OCI-LY1 (cell line): ENCODE results near the gene GNG4.
"Not testable (repeated sequence)": the region's sequence is repeated elsewhere in the genome, so short reads cannot be mapped to it uniquely, and the experiment has no call there.

Experiments used
- H2AFZ ChIP-seq: fragments of 200-600 bp; sonication (generic), shearing (Covaris generic); 2 replicates; pipeline ENCODE4 v1.6.0; 2014; ENCODE audit warnings: antibody characterized with exemption, mild to moderate bottlenecking, low read length
- H3F3A ChIP-seq: fragments of 200-600 bp; sonication (generic), shearing (Covaris generic); 2 replicates; pipeline ENCODE4 v1.6.0; 2014; ENCODE audit warnings: mild to moderate bottlenecking, antibody characterized with exemption, low read length, moderate library complexity; ENCODE audit not compliant: insufficient read depth
- H3K27ac ChIP-seq: fragments of 200-600 bp; sonication (generic); 2 replicates; pipeline ENCODE4 v1.5.1; 2014; ENCODE audit warnings: low read length, mixed run types, mild to moderate bottlenecking, low read depth; ENCODE audit not compliant: poor library complexity, severe bottlenecking
- H3K27me3 ChIP-seq: fragments of 200-600 bp; sonication (generic); 2 replicates; pipeline ENCODE4 v1.6.0; 2014; ENCODE audit warnings: antibody characterized with exemption, mild to moderate bottlenecking, low read length, moderate library complexity; ENCODE audit not compliant: insufficient read depth
- H3K36me3 ChIP-seq: fragments of 200-600 bp; sonication (generic); 2 replicates; pipeline ENCODE4 v1.6.1; 2014; ENCODE audit warnings: mild to moderate bottlenecking, antibody characterized with exemption, low read length, moderate library complexity, mixed read lengths; ENCODE audit not compliant: insufficient read depth
- H3K4me1 ChIP-seq: fragments of 200-600 bp; sonication (generic); 2 replicates; pipeline ENCODE4 v1.5.1; 2014; ENCODE audit warnings: mild to moderate bottlenecking, low read length, moderate library complexity; ENCODE audit not compliant: insufficient read depth, severe bottlenecking
- H3K4me2 ChIP-seq: fragments of 200-600 bp; sonication (generic), shearing (Covaris generic); 2 replicates; pipeline ENCODE4 v1.6.1; 2014; ENCODE audit warnings: low read length
- H3K4me3 ChIP-seq: fragments of 200-600 bp; sonication (generic); 2 replicates; pipeline ENCODE4 v1.5.1; 2014; ENCODE audit warnings: low read length, low read depth, mild to moderate bottlenecking, mixed read lengths; ENCODE audit not compliant: poor library complexity, severe bottlenecking
- H3K79me2 ChIP-seq: fragments of 200-600 bp; shearing (Covaris generic); 2 replicates; pipeline ENCODE4 v1.6.1; 2016; ENCODE audit warnings: mixed run types, low read length, mixed read lengths; ENCODE audit not compliant: insufficient read depth
- H3K9ac ChIP-seq: fragments of 200-600 bp; sonication (generic), shearing (Covaris generic); 2 replicates; pipeline ENCODE4 v1.6.1; 2014; ENCODE audit warnings: mild to moderate bottlenecking, low read length, mixed read lengths
- H3K9me2 ChIP-seq: fragments of 200-600 bp; sonication (generic), shearing (Covaris generic); 2 replicates; pipeline ENCODE4 v1.6.1; 2014; ENCODE audit warnings: low read depth, mild to moderate bottlenecking, low read length, mixed read lengths
- H3K9me3 ChIP-seq: fragments of 200-600 bp; shearing (Covaris generic); 2 replicates; pipeline ENCODE4 v1.6.1; 2014; ENCODE audit warnings: low read length, mixed read lengths
- H4K20me1 ChIP-seq: fragments of 200-600 bp; sonication (generic), shearing (Covaris generic); 2 replicates; pipeline ENCODE4 v1.6.0; 2016; ENCODE audit warnings: mild to moderate bottlenecking, low read length; ENCODE audit not compliant: insufficient read depth
- CTCF ChIP-seq: fragments of 200-600 bp; sonication (generic), shearing (Covaris generic); IDR thresholded peaks from 2 replicates; pipeline ENCODE4 v1.5.1; 2017; ENCODE audit warnings: mild to moderate bottlenecking, antibody characterized with exemption, low read length, moderate library complexity, mixed read lengths
- EZH2 ChIP-seq: fragments of 200-600 bp; sonication (generic), shearing (Covaris generic); IDR thresholded peaks from 2 replicates; pipeline ENCODE4 v1.8.0; 2017; ENCODE audit warnings: borderline replicate concordance, mixed run types, mild to moderate bottlenecking, antibody characterized with exemption, low read length, moderate library complexity, mixed read lengths

GNG4 gene

GRCh38 chr1:235599536-235599935, 50.0 kb downstream of the GNG4 start:
- Histone ChIP-seq H3K36me3 (no peaks in the 10 kb centered on the region), H3K9me3 (no peaks in the 10 kb centered on the region), H3K4me3 (no peak overlapping the region), H3K4me1 (no peaks in the 10 kb centered on the region), H3K27me3 (no peaks in the 10 kb centered on the region), H4K20me1 (no peaks in the 10 kb centered on the region), H3K27ac (no peak overlapping the region), H3F3A (no peaks in the 10 kb centered on the region), H3K9me2 (no peaks in the 10 kb centered on the region), H3K9ac (no peak overlapping the region), H3K4me2 (no peak overlapping the region), H3K79me2 (no peaks in the 10 kb centered on the region), H2AFZ (no peak overlapping the region)
- TF ChIP-seq CTCF: no peak
- TF ChIP-seq EZH2: no peak

- Histone ChIP-seq H4K20me1 (no peaks in the 10 kb centered on the region), H3F3A (no peaks in the 10 kb centered on the region), H3K79me2 (no peaks in the 10 kb centered on the region), H3K9me2 (no peaks in the 10 kb centered on the region), H3K27ac (no peak overlapping the region), H3K4me1 (no peaks in the 10 kb centered on the region), H3K36me3 (no peaks in the 10 kb centered on the region), H3K4me3 (no peak overlapping the region), H3K27me3 (no peaks in the 10 kb centered on the region), H3K9ac (no peak overlapping the region), H2AFZ (no peak overlapping the region), H3K9me3 (no peaks in the 10 kb centered on the region), H3K4me2 (no peak overlapping the region)
- TF ChIP-seq EZH2: no peak
- peak; percentile 37; the same call in 1 of the 2 replicates for TF ChIP-seq CTCF
Observed at GRCh38 chr1:235597867-235598553, 51.6 kb downstream of the GNG4 start.

GRCh38 chr1:235595079-235595478, 54.5 kb downstream of the GNG4 start:
- H3K79me2 ChIP-seq: no peaks in the 10 kb centered on the region
- no peaks in the 10 kb centered on the region for H3F3A ChIP-seq
- H3K9me3 ChIP-seq: no peaks in the 10 kb centered on the region
- no peak overlapping the region for H3K27ac ChIP-seq
- TF ChIP-seq CTCF: no peak
- TF ChIP-seq EZH2: no peak
- H3K9ac ChIP-seq: no peak overlapping the region
- no peaks in the 10 kb centered on the region for H4K20me1 ChIP-seq
- no peaks in the 10 kb centered on the region for H3K9me2 ChIP-seq
- H3K4me2 ChIP-seq: no peak overlapping the region
- no peak overlapping the region for H2AFZ ChIP-seq
- H3K4me3 ChIP-seq: no peak overlapping the region
- H3K4me1 ChIP-seq: no peaks in the 10 kb centered on the region
- H3K36me3 ChIP-seq: no peaks in the 10 kb centered on the region
- H3K27me3 ChIP-seq: no peaks in the 10 kb centered on the region

GRCh38 chr1:235594281-235594895, 55.2 kb downstream of the GNG4 start:
- H3K9me3 ChIP-seq, H3K4me1 ChIP-seq, H3K9ac ChIP-seq, H3F3A ChIP-seq, H3K27ac ChIP-seq, H3K9me2 ChIP-seq, H4K20me1 ChIP-seq, H3K4me3 ChIP-seq, H3K4me2 ChIP-seq, H2AFZ ChIP-seq, H3K27me3 ChIP-seq, H3K36me3 ChIP-seq, H3K79me2 ChIP-seq: not testable (repeated sequence)
